Measurements from ENCODE around the gene WIPI1.

Gene WIPI1

DNA sequence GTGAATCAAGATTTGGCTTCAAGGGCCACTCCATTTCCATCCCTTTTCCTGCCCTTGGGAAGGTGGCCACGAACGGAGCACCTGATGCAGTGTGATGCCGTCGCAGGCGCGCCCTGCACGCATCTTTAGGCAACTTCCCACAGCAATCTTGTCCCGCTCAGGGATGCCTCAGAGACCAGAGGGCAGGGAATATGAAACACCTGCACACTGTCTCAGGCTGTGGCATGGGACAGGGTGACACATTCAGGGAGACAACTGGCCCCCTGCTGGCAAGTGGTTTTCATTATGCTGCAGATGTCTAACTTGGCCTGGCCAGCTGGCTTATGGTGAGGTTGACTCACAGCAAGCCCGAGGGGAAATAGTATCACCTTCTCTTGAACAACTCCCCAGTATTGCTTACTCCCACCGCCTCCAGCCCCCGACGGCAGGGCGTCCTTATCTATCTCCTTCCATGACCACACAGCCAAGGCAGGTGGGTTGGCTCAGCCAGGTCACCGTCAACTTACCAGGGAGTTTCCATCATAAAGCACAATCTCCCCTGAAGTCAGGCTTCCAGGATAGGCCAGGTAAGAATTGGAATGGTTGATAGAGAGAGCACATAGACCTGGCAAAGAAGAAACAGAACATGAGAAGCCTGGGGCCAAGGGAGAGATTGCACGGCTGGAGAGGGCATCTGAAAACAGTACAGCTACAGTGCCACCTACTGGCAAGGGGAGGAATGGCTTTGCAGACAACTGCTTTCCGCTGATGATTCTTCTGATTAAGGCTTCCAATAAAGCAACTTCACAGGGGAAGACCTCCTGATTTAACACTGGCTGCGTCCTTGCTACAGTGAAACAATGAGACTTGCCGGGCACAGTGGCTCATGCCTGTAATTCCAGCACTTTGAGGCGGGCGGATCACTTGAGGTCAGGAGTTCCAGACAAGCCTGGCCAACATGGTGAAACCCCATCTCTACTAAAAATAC, 21.1 kb downstream of the WIPI1 start:
- H3K36me3 ChIP-seq (ENCODE audit: insufficient read depth, low read length), result 0 out of 2 replicates have a peak, but pooled peaks cover 9% of the 10 kb centered on the region
- WGBS, result 76% methylated on average over 20 of the region's 20 CpGs
- no peak overlapping the region for H3K9ac ChIP-seq (ENCODE audit: low read depth, low read length)
- H3K4me1 ChIP-seq (ENCODE audit: insufficient read depth, low read length), result no peaks in the 10 kb centered on the region
- H3K4me3 ChIP-seq (ENCODE audit: low read length), result no peak overlapping the region
- no peak overlapping the region for H3K27ac ChIP-seq (ENCODE audit: low read depth, low read length)
- H3K27me3 ChIP-seq (ENCODE audit: insufficient read depth, low read length), result no peaks in the 10 kb centered on the region
- H3K9me3 ChIP-seq (ENCODE audit: insufficient read depth, low read depth, low read length), result no peaks in the 10 kb centered on the region

DNA sequence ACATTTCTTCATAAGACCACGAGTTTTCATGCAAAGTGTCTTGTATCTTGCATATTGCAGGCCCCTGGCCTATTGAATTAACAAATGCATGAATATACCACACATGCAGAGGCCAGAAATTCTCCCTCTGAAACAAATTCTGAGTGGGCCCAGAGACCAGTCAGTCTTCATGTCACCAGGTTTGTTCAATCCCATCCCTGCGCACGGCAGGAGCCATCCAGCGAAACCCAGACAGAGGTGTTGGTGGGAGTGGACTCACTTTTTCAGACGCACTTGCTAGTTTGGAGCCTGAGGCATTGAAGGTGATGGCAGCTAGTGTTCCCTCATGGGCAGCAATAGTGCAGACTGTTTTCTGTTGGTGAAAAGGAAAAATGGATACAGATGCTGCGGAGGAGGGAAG, 21.9 kb downstream of the WIPI1 start:
- no peaks in the 10 kb centered on the region for H3K9me3 ChIP-seq (ENCODE audit: insufficient read depth, low read depth, low read length)
- 0 out of 2 replicates have a peak, but pooled peaks cover 9% of the 10 kb centered on the region for H3K36me3 ChIP-seq (ENCODE audit: insufficient read depth, low read length)
- no peak overlapping the region for H3K27ac ChIP-seq (ENCODE audit: low read depth, low read length)
- H3K4me3 ChIP-seq (ENCODE audit: low read length), result no peak overlapping the region
- H3K9ac ChIP-seq (ENCODE audit: low read depth, low read length), result no peak overlapping the region
- 96% methylated on average over 5 of the region's 6 CpGs for WGBS
- no peaks in the 10 kb centered on the region for H3K4me1 ChIP-seq (ENCODE audit: insufficient read depth, low read length)
- no peaks in the 10 kb centered on the region for H3K27me3 ChIP-seq (ENCODE audit: insufficient read depth, low read length)

DNA sequence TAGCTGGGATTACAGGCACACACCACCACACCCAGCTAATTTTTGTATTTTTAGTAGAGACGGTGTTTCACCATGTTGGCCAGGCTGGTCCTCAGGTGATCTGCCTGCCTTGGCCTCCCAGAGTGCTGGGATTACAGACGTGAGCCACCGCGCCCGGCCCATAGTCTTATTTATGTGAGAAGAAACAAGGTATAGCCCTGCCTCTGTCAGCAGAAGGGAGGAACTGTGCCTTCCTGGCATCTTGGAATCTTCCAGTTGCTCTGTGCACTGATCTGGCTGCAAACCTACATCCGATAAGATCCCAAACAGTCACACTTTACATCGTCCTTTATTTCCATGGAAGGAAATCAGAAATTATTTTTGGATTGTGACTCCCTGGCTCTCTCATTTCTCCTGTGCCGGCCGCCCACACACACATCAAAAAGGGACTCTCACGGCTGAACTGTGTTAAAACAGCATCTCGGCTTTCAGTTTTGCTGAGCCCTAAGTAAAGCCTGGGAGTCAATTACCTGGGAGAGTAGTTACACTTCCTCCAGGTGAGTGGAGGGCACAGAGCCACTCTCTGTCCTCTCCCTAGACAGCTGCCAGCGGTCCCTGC, 23.3 kb downstream of the WIPI1 start:
- H3K27ac ChIP-seq (ENCODE audit: low read depth, low read length), result no peak overlapping the region
- H3K4me1 ChIP-seq (ENCODE audit: insufficient read depth, low read length), result no peaks in the 10 kb centered on the region
- WGBS, result 96% methylated on average over 12 of the region's 12 CpGs
- no peaks in the 10 kb centered on the region for H3K27me3 ChIP-seq (ENCODE audit: insufficient read depth, low read length)
- H3K9ac ChIP-seq (ENCODE audit: low read depth, low read length), result no peak overlapping the region
- H3K9me3 ChIP-seq (ENCODE audit: insufficient read depth, low read depth, low read length), result no peaks in the 10 kb centered on the region
- H3K36me3 ChIP-seq (ENCODE audit: insufficient read depth, low read length), result 0 out of 2 replicates have a peak, but pooled peaks cover 9% of the 10 kb centered on the region
- no peak overlapping the region for H3K4me3 ChIP-seq (ENCODE audit: low read length)

DNA sequence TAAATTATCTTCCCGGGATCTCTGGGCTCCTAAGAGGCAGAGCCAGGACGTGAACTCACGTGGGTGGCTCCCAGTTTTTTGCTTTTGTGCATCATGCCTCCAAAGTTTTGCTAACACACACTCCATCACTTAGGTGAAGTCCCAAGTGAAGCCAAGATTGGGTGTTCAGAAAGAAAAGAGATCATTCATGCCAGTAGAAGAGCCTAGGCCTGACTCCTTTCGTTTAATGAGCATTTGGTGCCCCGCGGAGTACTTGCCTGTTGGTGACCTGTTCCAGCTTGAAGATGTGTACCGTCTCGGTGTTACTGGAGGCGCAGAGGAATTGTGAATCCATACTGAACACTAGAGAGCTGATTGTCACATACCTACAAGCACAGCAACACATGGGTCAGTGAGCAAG, 24.1 kb downstream of the WIPI1 start:
- WGBS, result 95% methylated on average over 9 of the region's 9 CpGs
- no peaks in the 10 kb centered on the region for H3K27me3 ChIP-seq (ENCODE audit: insufficient read depth, low read length)

DNA sequence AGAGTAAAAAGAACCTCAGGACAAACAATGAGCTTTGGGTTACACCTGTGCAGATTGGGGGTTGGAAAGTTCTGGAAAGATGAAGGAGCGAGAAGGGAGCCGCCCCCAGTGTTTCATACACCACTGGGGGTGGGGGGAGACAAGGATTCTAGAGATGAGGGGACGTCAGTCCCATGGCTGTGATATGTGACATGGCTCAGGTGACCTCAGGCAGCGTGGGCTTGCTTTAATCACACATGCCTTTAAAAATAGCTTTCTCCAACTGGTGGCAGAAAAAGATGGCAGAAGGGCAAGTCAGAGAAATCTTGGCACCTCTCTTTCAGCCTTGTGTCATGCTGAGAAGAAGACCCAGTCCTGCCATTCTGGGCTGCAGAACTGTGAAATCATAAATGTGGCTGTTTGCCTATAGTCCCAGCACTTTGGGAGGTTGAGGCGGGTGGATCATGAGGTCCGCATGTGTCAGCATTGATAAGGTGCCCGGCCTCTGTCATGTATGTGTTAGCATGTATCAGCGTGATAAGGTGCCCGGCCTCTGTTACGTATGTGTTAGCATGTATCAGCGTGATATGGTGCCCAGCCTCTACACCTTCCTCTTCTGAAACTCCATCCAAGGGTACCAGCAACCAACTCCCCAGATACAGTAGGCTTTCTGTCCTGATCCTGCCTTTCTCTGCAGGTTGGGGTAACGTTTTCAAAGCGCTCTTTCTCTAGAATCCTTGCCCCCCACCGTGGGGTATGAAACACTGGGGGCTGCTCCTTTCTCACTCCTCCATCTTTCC, 25.0 kb downstream of the WIPI1 start:
- Histone ChIP-seq H3K27me3 (ENCODE audit: insufficient read depth, low read length) (no peaks in the 10 kb centered on the region), H3K27ac (ENCODE audit: low read depth, low read length) (no peak overlapping the region), H3K36me3 (ENCODE audit: insufficient read depth, low read length) (0 out of 2 replicates have a peak, but pooled peaks cover 12% of the 10 kb centered on the region), H3K4me1 (ENCODE audit: insufficient read depth, low read length) (no peaks in the 10 kb centered on the region), H3K9me3 (ENCODE audit: insufficient read depth, low read depth, low read length) (no peaks in the 10 kb centered on the region), H3K4me3 (ENCODE audit: low read length) (no peak overlapping the region), H3K9ac (ENCODE audit: low read depth, low read length) (no peak overlapping the region)
- 93% methylated on average over 14 of the region's 14 CpGs for WGBS

More for the DNA sequence above, 24.1 kb downstream of the WIPI1 start:
- Histone ChIP-seq H3K9me3 (ENCODE audit: insufficient read depth, low read depth, low read length) (no peaks in the 10 kb centered on the region), H3K4me1 (ENCODE audit: insufficient read depth, low read length) (no peaks in the 10 kb centered on the region), H3K27ac (ENCODE audit: low read depth, low read length) (no peak overlapping the region), H3K36me3 (ENCODE audit: insufficient read depth, low read length) (0 out of 2 replicates have a peak, but pooled peaks cover 12% of the 10 kb centered on the region), H3K4me3 (ENCODE audit: low read length) (no peak overlapping the region), H3K9ac (ENCODE audit: low read depth, low read length) (no peak overlapping the region)

DNA sequence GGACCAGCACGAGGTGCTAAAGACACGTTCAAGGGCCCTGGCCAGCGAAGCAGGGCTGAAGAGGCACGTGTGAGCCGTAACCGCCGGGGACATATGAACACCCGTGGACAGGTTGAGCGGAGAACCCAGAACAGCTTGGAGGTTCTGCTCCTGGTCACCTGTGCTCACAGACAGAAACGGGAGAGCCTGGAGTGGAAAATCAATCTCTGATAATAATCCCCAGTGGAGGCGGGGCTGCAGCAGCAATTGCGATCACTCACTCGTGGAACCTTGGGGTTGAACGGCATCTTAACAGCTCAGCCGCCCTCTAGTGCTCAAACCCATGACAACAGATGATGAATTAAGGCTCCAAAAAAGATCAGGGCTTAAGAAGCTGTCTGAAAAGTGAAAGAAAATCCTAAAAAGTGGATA, 25.6 kb downstream of the WIPI1 start:
- Histone ChIP-seq H3K27ac (ENCODE audit: low read depth, low read length) (no peak overlapping the region), H3K9ac (ENCODE audit: low read depth, low read length) (no peak overlapping the region), H3K9me3 (ENCODE audit: insufficient read depth, low read depth, low read length) (no peaks in the 10 kb centered on the region), H3K4me1 (ENCODE audit: insufficient read depth, low read length) (no peaks in the 10 kb centered on the region), H3K36me3 (ENCODE audit: insufficient read depth, low read length) (0 out of 2 replicates have a peak, but pooled peaks cover 12% of the 10 kb centered on the region), H3K27me3 (ENCODE audit: insufficient read depth, low read length) (no peaks in the 10 kb centered on the region), H3K4me3 (ENCODE audit: low read length) (no peak overlapping the region)
- 67% methylated on average over 15 of the region's 15 CpGs for WGBS

DNA sequence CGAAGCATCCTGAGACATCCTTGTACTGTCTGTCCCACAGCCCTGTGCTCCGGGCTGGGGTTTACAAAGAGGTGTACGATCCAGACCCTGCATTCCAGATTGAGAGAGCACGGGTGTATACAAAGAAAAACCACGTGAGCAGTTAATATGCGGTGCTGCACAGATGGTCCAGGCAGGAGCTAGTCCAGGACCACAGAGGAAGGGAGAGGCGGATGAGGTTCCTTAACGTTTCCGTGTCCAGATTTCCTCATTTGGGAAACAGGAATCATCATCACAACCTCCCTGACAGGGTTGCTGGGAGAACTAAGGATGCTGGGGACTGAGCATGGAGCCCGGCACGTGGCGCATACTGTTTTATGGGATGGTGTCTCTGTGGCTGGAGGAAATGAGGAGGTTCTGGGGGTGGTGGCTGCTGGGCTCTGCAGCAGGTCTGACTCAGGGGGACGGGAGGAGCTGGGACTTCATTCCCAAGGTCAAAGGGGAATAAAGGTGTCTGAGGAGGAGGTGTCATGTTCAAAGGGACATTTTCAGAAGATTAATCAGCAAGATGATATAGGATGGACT, 26.2 kb downstream of the WIPI1 start:
- no peak overlapping the region for H3K4me3 ChIP-seq (ENCODE audit: low read length)
- no peak overlapping the region for H3K27ac ChIP-seq (ENCODE audit: low read depth, low read length)
- H3K36me3 ChIP-seq (ENCODE audit: insufficient read depth, low read length), result 0 out of 2 replicates have a peak, but pooled peaks cover 12% of the 10 kb centered on the region
- WGBS, result 91% methylated on average over 12 of the region's 13 CpGs
- H3K4me1 ChIP-seq (ENCODE audit: insufficient read depth, low read length), result no peaks in the 10 kb centered on the region
- no peaks in the 10 kb centered on the region for H3K27me3 ChIP-seq (ENCODE audit: insufficient read depth, low read length)
- H3K9ac ChIP-seq (ENCODE audit: low read depth, low read length), result no peak overlapping the region
- no peaks in the 10 kb centered on the region for H3K9me3 ChIP-seq (ENCODE audit: insufficient read depth, low read depth, low read length)

DNA sequence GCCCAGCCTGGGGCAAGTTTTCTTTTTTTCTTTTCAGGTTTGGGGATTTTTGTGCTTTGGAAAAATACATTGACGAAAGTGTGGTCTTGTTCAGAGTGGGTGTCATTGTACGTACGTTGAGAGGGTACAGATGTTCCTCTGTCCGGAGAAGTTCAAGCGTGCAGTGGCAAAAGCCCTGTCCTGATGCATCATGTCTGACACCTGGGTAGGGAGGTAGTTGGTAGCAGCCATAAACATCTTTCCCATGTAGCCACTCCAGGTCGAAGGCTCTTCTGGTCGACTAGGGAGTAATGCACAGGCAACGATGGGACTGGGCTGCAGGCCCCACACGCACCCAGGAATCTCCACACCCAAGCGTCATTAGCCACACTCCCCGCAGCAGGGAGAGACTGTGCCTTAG, 27.4 kb downstream of the WIPI1 start:
- no peaks in the 10 kb centered on the region for H3K9me3 ChIP-seq (ENCODE audit: insufficient read depth, low read depth, low read length)
- no peak overlapping the region for H3K27ac ChIP-seq (ENCODE audit: low read depth, low read length)
- 94% methylated on average over 11 of the region's 11 CpGs for WGBS
- H3K4me3 ChIP-seq (ENCODE audit: low read length), result no peak overlapping the region
- H3K9ac ChIP-seq (ENCODE audit: low read depth, low read length), result no peak overlapping the region
- H3K36me3 ChIP-seq (ENCODE audit: insufficient read depth, low read length), result peaks cover 12% of the 10 kb centered on the region; the same call in 1 of the 2 replicates
- no peaks in the 10 kb centered on the region for H3K4me1 ChIP-seq (ENCODE audit: insufficient read depth, low read length)
- H3K27me3 ChIP-seq (ENCODE audit: insufficient read depth, low read length), result no peaks in the 10 kb centered on the region

DNA sequence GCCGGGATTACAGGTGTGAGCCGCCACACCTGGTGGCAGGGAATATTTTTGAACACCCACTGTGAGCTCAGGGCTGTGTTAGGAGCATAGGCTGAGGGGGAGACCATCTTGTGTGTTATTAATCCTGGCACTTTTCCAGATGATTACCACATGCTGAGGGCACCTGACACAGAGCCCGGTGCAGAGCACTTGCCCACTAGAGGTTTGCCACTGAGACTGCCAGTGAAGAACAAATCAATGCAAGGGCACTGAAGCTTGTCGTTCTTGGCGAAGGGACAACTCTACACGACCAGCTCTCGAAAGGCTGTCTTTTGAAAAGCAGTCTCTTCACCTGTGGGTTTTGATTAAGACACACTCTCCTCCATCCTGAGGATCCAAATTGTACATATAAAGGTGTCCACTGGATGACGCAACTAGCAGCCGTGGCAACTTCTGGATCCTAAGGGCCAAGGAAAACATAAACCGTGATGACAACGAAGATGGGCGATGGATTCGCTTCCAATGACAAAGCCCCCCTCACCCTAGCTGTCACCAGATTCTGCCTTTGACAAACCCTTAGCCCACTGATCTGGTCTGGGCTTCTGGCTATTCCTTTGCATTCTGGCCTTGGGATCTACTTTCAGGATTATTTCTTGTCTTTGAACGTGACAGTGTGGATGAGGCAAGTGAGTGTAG, 28.7 kb downstream of the WIPI1 start:
- 93% methylated on average over 14 of the region's 14 CpGs for WGBS
- Histone ChIP-seq H3K4me1 (ENCODE audit: insufficient read depth, low read length) (peaks cover 8% of the 10 kb centered on the region; the same call in 1 of the 2 replicates), H3K4me3 (ENCODE audit: low read length) (no peak overlapping the region), H3K27me3 (ENCODE audit: insufficient read depth, low read length) (no peaks in the 10 kb centered on the region), H3K9ac (ENCODE audit: low read depth, low read length) (no peak overlapping the region), H3K36me3 (ENCODE audit: insufficient read depth, low read length) (peaks cover 12% of the 10 kb centered on the region; the same call in 1 of the 2 replicates), H3K9me3 (ENCODE audit: insufficient read depth, low read depth, low read length) (no peaks in the 10 kb centered on the region), H3K27ac (ENCODE audit: low read depth, low read length) (no peak overlapping the region)

DNA sequence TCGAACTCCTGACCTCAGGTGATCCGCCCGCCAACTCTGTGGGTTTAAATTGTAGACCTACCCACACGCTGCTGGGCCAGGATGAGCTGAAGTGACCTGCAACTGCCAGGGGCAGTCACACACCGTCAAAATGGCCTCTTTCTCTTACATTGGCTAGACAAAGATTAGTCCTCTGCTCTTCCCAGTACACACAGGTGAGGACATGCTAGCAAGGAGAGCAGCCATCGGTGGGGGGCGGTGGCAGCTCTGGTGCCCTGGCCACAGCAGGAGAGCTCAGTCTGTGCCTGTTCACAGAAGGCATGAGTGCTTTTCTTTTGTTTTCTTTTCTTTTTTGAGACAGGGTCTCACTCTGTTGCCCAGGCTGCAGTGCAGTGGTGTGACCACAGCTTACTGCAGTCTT, 29.7 kb downstream of the WIPI1 start:
- Histone ChIP-seq H3K9me3 (ENCODE audit: insufficient read depth, low read depth, low read length) (no peaks in the 10 kb centered on the region), H3K4me3 (ENCODE audit: low read length) (no peak overlapping the region), H3K36me3 (ENCODE audit: insufficient read depth, low read length) (peaks cover 7% of the 10 kb centered on the region; the same call in 1 of the 2 replicates), H3K4me1 (ENCODE audit: insufficient read depth, low read length) (peaks cover 10% of the 10 kb centered on the region; the same call in 1 of the 2 replicates), H3K9ac (ENCODE audit: low read depth, low read length) (no peak overlapping the region), H3K27me3 (ENCODE audit: insufficient read depth, low read length) (no peaks in the 10 kb centered on the region), H3K27ac (ENCODE audit: low read depth, low read length) (no peak overlapping the region)
- 97% methylated on average over 7 of the region's 7 CpGs for WGBS

Measured in HUES64 (cell line).